ENCODE data around the gene KLK10. TPM values are rescaled to one million over a fixed set of nuclear protein-coding genes. Genes with fewer than 3 reads are reported as not detected.

Gene KLK10
- total RNA-seq: 10.3 and 11.7 TPM in 2 replicates

GRCh38 chr19:51019544-51019925, at the start of gene KLK10:
KLK10 (minus strand) TSS chr19:51019709; CDS start chr19:51019130, 579 bp downstream.

GRCh38 chr19:51064534-51065220, 45.2 kb upstream of the KLK10 start, which contains the start of gene KLK13:
KLK13 (minus strand) TSS chr19:51065092; CDS start chr19:51065067, 25 bp downstream.

GRCh38 chr19:51034704-51035103, 15.2 kb upstream of the KLK10 start, which contains the start of gene KLK12:
KLK12 (minus strand) TSS chr19:51035002; CDS start chr19:51034621, 381 bp downstream.

DNA sequence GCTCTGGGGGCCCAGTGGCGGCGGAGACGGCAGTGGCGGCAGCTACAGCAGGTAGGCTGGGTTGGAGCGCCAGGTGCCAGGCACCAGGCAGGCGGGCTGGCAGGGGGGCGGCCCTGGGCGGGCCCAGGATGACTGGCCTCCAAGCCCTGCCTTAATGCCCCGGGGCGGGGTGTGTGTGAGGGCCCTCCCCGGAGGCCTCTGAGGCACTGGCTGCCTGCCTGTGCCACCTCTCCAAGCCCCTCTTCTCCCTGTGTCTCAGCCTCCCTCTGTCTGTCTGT, 7.0 kb upstream of the KLK10 start, which contains the start of gene KLK11:
Gene KLK11 (minus strand): TSS at position 63 of the 278 bp plus-strand sequence. CDS start 985 bp downstream, outside the sequence.

GRCh38 chr19:51001515-51001914, 18.0 kb downstream of the KLK10 start, which contains the start of gene KLK8:
KLK8 (minus strand) TSS chr19:51001604; CDS start chr19:51001167, 437 bp downstream.

GRCh38 chr19:50983625-50984292, 35.8 kb downstream of the KLK10 start, which contains the start of gene KLK7:
KLK7 (minus strand) TSS chr19:50983917; CDS start chr19:50982399, 1,518 bp downstream.

DNA sequence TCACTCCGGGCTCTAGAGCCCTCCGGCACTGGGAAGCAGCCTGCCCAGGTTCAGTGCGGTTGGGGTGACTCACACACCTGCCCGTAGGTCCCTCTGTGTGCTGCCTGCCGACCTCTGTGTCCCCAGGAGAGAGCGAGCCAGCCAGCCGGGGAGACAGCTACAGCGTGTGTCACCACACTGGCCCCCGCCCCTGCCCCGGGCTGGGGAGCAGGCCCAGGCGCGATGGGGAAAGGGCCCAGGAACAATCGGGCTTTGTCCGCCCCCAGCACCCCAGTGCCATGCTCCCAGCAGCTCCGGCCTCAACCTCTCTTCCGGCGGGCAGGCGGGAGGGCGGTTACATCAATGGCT, 50.1 kb downstream of the KLK10 start, which contains the start of gene KLK6:
Gene KLK6 (minus strand): TSS at position 179 of the 348 bp plus-strand sequence. CDS start 1,487 bp downstream, outside the sequence.

Other genes with a start within 250 kb of the KLK10 start
- not detected in 2 replicates for gene GPR32, start 249.2 kb downstream of the KLK10 start, total RNA-seq
- not detected in 2 replicates for gene ACP4, start 229.3 kb downstream of the KLK10 start, total RNA-seq
- 0.55 TPM in 1 of 2 replicates, not detected in the other for gene KLK1, start 195.9 kb downstream of the KLK10 start, total RNA-seq
- not detected in 2 replicates for gene KLK15, start 186.1 kb downstream of the KLK10 start, total RNA-seq
- not detected in 2 replicates for gene KLK3, start 164.8 kb downstream of the KLK10 start, total RNA-seq
- gene KLK2, start 146.3 kb downstream of the KLK10 start, total RNA-seq: not detected in 2 replicates
- gene KLK4, start 108.3 kb downstream of the KLK10 start, total RNA-seq: not detected in 2 replicates
- 97.7 and 185 TPM in 2 replicates for gene KLK5, start 66.7 kb downstream of the KLK10 start, total RNA-seq
- gene KLK6, start 50.1 kb downstream of the KLK10 start, total RNA-seq: 0.11 and 1.6 TPM in 2 replicates
- 2.9 and 3.5 TPM in 2 replicates for gene KLK7, start 35.8 kb downstream of the KLK10 start, total RNA-seq
- 53.8 and 72.6 TPM in 2 replicates for gene KLK8, start 18.1 kb downstream of the KLK10 start, total RNA-seq
- gene KLK11, start 6.9 kb upstream of the KLK10 start, total RNA-seq: 1.0 and 1.7 TPM in 2 replicates
- gene KLK12, start 15.3 kb upstream of the KLK10 start, total RNA-seq: 0.23 TPM in 1 of 2 replicates, not detected in the other
- 0.94 TPM in 1 of 2 replicates, not detected in the other for gene KLK13, start 45.4 kb upstream of the KLK10 start, total RNA-seq
- gene KLK14, start 63.2 kb upstream of the KLK10 start, total RNA-seq: 0.23 TPM in 1 of 2 replicates, not detected in the other
- 23.4 and 24.4 TPM in 2 replicates for gene CTU1, start 88.7 kb upstream of the KLK10 start, total RNA-seq
- not detected in 2 replicates for gene SIGLEC9, start 105.2 kb upstream of the KLK10 start, total RNA-seq
- not detected in 2 replicates for gene SIGLEC7, start 122.6 kb upstream of the KLK10 start, total RNA-seq
- gene CD33, start 205.4 kb upstream of the KLK10 start, total RNA-seq: not detected in 2 replicates
- gene SIGLECL1, start 231.4 kb upstream of the KLK10 start, total RNA-seq: not detected in 2 replicates